A549 (cell line): ENCODE measurements around the gene PDE1C. TPM values are rescaled to one million over a fixed set of nuclear protein-coding genes. Genes with fewer than 3 reads are reported as not detected.

Experiments
- ATAC-seq, 2 experiments: fragments of 200-7000 bp in 1 of 2; fragments of >200 bp in 1 of 2; cut with Nextera tagmentation in 1 of 2; cut with Tn5 transposase in 1 of 2; 3 replicates each; pipeline versions ENCODE4 v1.8.0 to v1.9.1; 2018 to 2020; ENCODE audit warnings: mild to moderate bottlenecking in 1 of 2, moderate library complexity in 1 of 2
- CTCF ChIA-PET: fragments of 300-600 bp; sonication (Branson Sonifier 250); formaldehyde crosslinking; extraction: SDS; loops from one replicate; lab custom pipeline; 2021; ENCODE audit warnings: antibody characterized with exemption, inconsistent platforms; lab: Yijun Ruan, JAX
- POLR2A ChIA-PET: fragments of 350-600 bp; formaldehyde crosslinking; extraction: SDS; loops from one replicate; lab custom pipeline; 2021; ENCODE audit warnings: antibody characterized with exemption, inconsistent platforms; lab: Yijun Ruan, JAX
- DNase-seq, 2 experiments: peaks; one replicate each; pipeline versions ENCODE4 v3.0.0 to v3.0.0-alpha.2; 2011 to 2016; ENCODE audit warnings: low read depth in 1 of 2, low spot score in 1 of 2
- FAIRE-seq: peaks from 2 replicates; lab custom pipeline; 2011; peaks lifted over from hg19 to GRCh38; lab: Jason Lieb, UNC
- H3K27ac ChIP-seq, 2 experiments: fragments of >200 bp; sonication (Bioruptor Twin); formaldehyde crosslinking; 3 replicates each; pipeline ENCODE4 v1.5.1; 2016 to 2017
- H3K4me1 ChIP-seq: fragments of >200 bp; sonication (Bioruptor Twin); formaldehyde crosslinking; 3 replicates; pipeline ENCODE4 v1.6.1; 2016
- H3K4me2 ChIP-seq: fragments of >200 bp; sonication (Bioruptor Twin); formaldehyde crosslinking; 3 replicates; pipeline ENCODE4 v1.6.1; 2016
- H3K4me3 ChIP-seq: fragments of >200 bp; sonication (Bioruptor Twin); formaldehyde crosslinking; 3 replicates; pipeline ENCODE4 v1.5.1; 2016
- H3K9me3 ChIP-seq: fragments of >200 bp; sonication (Bioruptor Twin); formaldehyde crosslinking; 3 replicates; pipeline ENCODE4 v1.6.1; 2016
- ATOH8 ChIP-seq: fragments of 250-450 bp; sonication (Bioruptor Pico); IDR thresholded peaks from 2 replicates; pipeline ENCODE4 v1.5.0; 2020; ENCODE audit warnings: low read depth, mild to moderate bottlenecking, moderate library complexity
- BHLHE40 ChIP-seq: IDR thresholded peaks from 2 replicates; pipeline ENCODE4 v1.6.1; 2012; ENCODE audit warnings: low read depth, low read length, inconsistent platforms
- CBX8 ChIP-seq: fragments of 200-600 bp; sonication (generic); IDR thresholded peaks from 2 replicates; pipeline ENCODE4 v1.6.1; 2016
- CHD4 ChIP-seq: fragments of 200-600 bp; sonication (generic); IDR thresholded peaks from 2 replicates; pipeline ENCODE4 v1.6.1; 2016; ENCODE audit warnings: antibody characterized with exemption, mild to moderate bottlenecking, borderline replicate concordance
- ESRRA ChIP-seq: fragments of 150-350 bp; IDR thresholded peaks from 2 replicates; pipeline ENCODE4 v1.6.1; 2014; ENCODE audit warnings: mild to moderate bottlenecking, low read length, borderline replicate concordance
- FOSB ChIP-seq: fragments of 250-450 bp; sonication (Bioruptor Pico); IDR thresholded peaks from 2 replicates; pipeline ENCODE4 v1.5.0; 2020; ENCODE audit warnings: mild to moderate bottlenecking, moderate library complexity
- GATA3 ChIP-seq: IDR thresholded peaks from 2 replicates; pipeline ENCODE4 v1.6.1; 2012; ENCODE audit warnings: borderline replicate concordance
- HOXA7 ChIP-seq: fragments of 250-450 bp; sonication (Bioruptor Pico); IDR thresholded peaks from 2 replicates; pipeline ENCODE4 v1.5.0; 2020; ENCODE audit warnings: mild to moderate bottlenecking, moderate library complexity
- KDM1A ChIP-seq: fragments of 200-600 bp; sonication (generic); IDR thresholded peaks from 2 replicates; pipeline ENCODE4 v1.6.1; 2016; ENCODE audit warnings: low read depth, mild to moderate bottlenecking
- KDM5A ChIP-seq: fragments of 200-600 bp; sonication (generic); IDR thresholded peaks from 2 replicates; pipeline ENCODE4 v1.6.1; 2016; ENCODE audit warnings: antibody characterized with exemption, mild to moderate bottlenecking
- NPAS2 ChIP-seq: fragments of 250-450 bp; sonication (Bioruptor Pico); IDR thresholded peaks from 2 replicates; pipeline ENCODE4 v1.8.0; 2022; ENCODE audit warnings: mild to moderate bottlenecking, moderate library complexity, borderline replicate concordance
- NR3C1 ChIP-seq: fragments of >200 bp; sonication (Bioruptor Twin); formaldehyde crosslinking; IDR thresholded peaks from 3 replicates; pipeline ENCODE4 v1.6.1; 2017
- PHF8 ChIP-seq: fragments of 200-600 bp; sonication (generic); IDR thresholded peaks from 2 replicates; pipeline ENCODE4 v1.6.1; 2016; ENCODE audit warnings: low read depth, mild to moderate bottlenecking, antibody characterized with exemption, moderate library complexity, borderline replicate concordance
- RAD21 ChIP-seq, 2 experiments: fragments of >200 bp in 1 of 2; sonication (Bioruptor Twin) in 1 of 2; formaldehyde crosslinking in 1 of 2; IDR thresholded peaks in 1 of 2; conservative IDR thresholded peaks in 1 of 2; 2 replicates in 1 of 2; 3 replicates in 1 of 2; pipeline ENCODE4 v1.6.1; 2012 to 2018; ENCODE audit warnings: inconsistent platforms in 1 of 2
- RARB ChIP-seq: fragments of 250-450 bp; sonication (Bioruptor Pico); IDR thresholded peaks from 2 replicates; pipeline ENCODE4 v1.8.0; 2021; ENCODE audit warnings: mild to moderate bottlenecking, moderate library complexity
- RNF2 ChIP-seq: fragments of 200-600 bp; sonication (generic); IDR thresholded peaks from 2 replicates; pipeline ENCODE4 v1.6.1; 2016; ENCODE audit warnings: low read depth, mild to moderate bottlenecking, antibody characterized with exemption, moderate library complexity, borderline replicate concordance
- SMC3 ChIP-seq: fragments of >200 bp; sonication (Bioruptor Twin); formaldehyde crosslinking; IDR thresholded peaks from 3 replicates; pipeline ENCODE4 v1.6.1; 2018; ENCODE audit warnings: inconsistent platforms
- SREBF2 ChIP-seq: fragments of 450-650 bp; IDR thresholded peaks from 2 replicates; pipeline ENCODE4 v1.6.1; 2014; ENCODE audit warnings: mild to moderate bottlenecking, moderate library complexity
- TP53 ChIP-seq: fragments of 250-450 bp; sonication (Bioruptor Pico); IDR thresholded peaks from 2 replicates; pipeline ENCODE4 v1.5.0; 2021; ENCODE audit warnings: mild to moderate bottlenecking, moderate library complexity
- ZC3H11A ChIP-seq: fragments of 450-650 bp; IDR thresholded peaks from 2 replicates; pipeline ENCODE4 v1.6.1; 2014; ENCODE audit warnings: antibody characterized with exemption, mild to moderate bottlenecking
- ZNF302 ChIP-seq: fragments of 250-450 bp; sonication (Bioruptor Pico); IDR thresholded peaks from 2 replicates; pipeline ENCODE4 v1.9.0; 2021; ENCODE audit warnings: inconsistent platforms, mild to moderate bottlenecking, moderate library complexity
- WGBS: methylation state at CpG from one replicate; pipeline ENCODE4 v1.1.6; 2017; ENCODE audit errors: missing lambda C conversion rate; 5-methylcytosine and 5-hydroxymethylcytosine counted together
- polyA plus RNA-seq, 4 experiments: library from polyadenylated mRNA; depleted of rRNA in 3 of 4; stranded (reverse); fragments of >200 nt; fragmentation: RNase III in 1 of 4; extraction: RNeasy Plus Mini Kit Qiagen cat#74134 plus additional on column Dnase treatment in 1 of 4; gene quantifications; 2 replicates in 3 of 4; 3 replicates in 1 of 4; pipeline ENCODE4 v1.2.3, GENCODE V29; 2011 to 2017
- TF ChIP-seq, protein P1 (sequence below): IDR thresholded peaks from 2 replicates; pipeline ENCODE4 v1.6.1; 2012
- TF ChIP-seq, protein P2 (sequence below): fragments of >200 bp; sonication (Bioruptor Twin); formaldehyde crosslinking; IDR thresholded peaks from 3 replicates; pipeline ENCODE4 v1.5.1; 2016
- TF ChIP-seq, protein P3 (sequence below): fragments of 150-350 bp; IDR thresholded peaks from 2 replicates; pipeline ENCODE4 v1.6.1; 2014; ENCODE audit warnings: low read depth, mild to moderate bottlenecking, low read length
- TF ChIP-seq, protein P4 (sequence below): fragments of 250-450 bp; sonication (Bioruptor Pico); IDR thresholded peaks from 2 replicates; pipeline ENCODE4 v1.5.0; 2021; ENCODE audit warnings: mild to moderate bottlenecking, moderate library complexity, borderline replicate concordance

Gene PDE1C
- polyA plus RNA-seq, 2 of the 4 experiments (the other 2 are of a cell fraction), result 8.0 to 11.0 TPM

DNA sequence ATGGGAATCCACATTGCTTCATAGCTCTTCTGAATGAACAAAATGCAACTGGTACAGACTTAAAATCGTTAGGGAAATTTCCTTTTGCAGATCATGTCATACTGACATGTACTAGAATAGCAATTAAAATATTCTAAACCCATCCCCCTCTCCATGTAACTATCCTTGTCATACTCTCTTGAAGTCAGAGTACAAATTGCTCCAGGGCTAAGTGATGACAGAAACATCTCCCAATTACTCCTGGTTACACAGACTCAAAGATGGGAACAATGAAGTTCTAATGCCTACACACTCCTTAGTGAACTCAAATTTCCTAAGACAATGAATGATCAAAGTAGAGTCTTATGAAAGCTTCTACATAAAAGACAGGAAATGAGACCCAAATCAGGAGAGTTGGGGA is 87.2 kb downstream of the PDE1C start:
- Histone ChIP-seq H3K27ac (no peak overlapping the region), H3K9me3 (no peaks in the 10 kb centered on the region), H3K4me2 (0 out of 3 replicates have a peak overlapping the region, but pooled peaks have one; percentile 2)
- ATAC-seq (no peak), DNase-seq (no peak)
- POLR2A ChIA-PET, result no interaction called here
- 17% methylated on average over 1 of the region's 1 CpG for WGBS
- TF ChIP-seq ATOH8 (CRISPR knock-in tag) (no peak), TP53 (no peak), HOXA7 (no peak), RARB (CRISPR knock-in tag) (no peak), NR3C1 (no peak), GATA3 (no peak), ZC3H11A (no peak), CBX8 (no peak)
- TF ChIP-seq, protein P1, sequence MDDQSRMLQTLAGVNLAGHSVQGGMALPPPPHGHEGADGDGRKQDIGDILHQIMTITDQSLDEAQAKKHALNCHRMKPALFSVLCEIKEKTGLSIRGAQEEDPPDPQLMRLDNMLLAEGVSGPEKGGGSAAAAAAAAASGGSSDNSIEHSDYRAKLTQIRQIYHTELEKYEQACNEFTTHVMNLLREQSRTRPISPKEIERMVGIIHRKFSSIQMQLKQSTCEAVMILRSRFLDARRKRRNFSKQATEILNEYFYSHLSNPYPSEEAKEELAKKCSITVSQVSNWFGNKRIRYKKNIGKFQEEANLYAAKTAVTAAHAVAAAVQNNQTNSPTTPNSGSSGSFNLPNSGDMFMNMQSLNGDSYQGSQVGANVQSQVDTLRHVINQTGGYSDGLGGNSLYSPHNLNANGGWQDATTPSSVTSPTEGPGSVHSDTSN, result no peak
- TF ChIP-seq, protein P2, sequence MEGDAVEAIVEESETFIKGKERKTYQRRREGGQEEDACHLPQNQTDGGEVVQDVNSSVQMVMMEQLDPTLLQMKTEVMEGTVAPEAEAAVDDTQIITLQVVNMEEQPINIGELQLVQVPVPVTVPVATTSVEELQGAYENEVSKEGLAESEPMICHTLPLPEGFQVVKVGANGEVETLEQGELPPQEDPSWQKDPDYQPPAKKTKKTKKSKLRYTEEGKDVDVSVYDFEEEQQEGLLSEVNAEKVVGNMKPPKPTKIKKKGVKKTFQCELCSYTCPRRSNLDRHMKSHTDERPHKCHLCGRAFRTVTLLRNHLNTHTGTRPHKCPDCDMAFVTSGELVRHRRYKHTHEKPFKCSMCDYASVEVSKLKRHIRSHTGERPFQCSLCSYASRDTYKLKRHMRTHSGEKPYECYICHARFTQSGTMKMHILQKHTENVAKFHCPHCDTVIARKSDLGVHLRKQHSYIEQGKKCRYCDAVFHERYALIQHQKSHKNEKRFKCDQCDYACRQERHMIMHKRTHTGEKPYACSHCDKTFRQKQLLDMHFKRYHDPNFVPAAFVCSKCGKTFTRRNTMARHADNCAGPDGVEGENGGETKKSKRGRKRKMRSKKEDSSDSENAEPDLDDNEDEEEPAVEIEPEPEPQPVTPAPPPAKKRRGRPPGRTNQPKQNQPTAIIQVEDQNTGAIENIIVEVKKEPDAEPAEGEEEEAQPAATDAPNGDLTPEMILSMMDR, result no peak
- TF ChIP-seq, protein P3, sequence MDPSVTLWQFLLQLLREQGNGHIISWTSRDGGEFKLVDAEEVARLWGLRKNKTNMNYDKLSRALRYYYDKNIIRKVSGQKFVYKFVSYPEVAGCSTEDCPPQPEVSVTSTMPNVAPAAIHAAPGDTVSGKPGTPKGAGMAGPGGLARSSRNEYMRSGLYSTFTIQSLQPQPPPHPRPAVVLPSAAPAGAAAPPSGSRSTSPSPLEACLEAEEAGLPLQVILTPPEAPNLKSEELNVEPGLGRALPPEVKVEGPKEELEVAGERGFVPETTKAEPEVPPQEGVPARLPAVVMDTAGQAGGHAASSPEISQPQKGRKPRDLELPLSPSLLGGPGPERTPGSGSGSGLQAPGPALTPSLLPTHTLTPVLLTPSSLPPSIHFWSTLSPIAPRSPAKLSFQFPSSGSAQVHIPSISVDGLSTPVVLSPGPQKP, result no peak
- TF ChIP-seq, protein P4, sequence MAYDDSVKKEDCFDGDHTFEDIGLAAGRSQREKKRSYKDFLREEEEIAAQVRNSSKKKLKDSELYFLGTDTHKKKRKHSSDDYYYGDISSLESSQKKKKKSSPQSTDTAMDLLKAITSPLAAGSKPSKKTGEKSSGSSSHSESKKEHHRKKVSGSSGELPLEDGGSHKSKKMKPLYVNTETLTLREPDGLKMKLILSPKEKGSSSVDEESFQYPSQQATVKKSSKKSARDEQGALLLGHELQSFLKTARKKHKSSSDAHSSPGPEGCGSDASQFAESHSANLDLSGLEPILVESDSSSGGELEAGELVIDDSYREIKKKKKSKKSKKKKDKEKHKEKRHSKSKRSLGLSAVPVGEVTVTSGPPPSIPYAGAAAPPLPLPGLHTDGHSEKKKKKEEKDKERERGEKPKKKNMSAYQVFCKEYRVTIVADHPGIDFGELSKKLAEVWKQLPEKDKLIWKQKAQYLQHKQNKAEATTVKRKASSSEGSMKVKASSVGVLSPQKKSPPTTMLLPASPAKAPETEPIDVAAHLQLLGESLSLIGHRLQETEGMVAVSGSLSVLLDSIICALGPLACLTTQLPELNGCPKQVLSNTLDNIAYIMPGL, result no peak
- TF ChIP-seq, all 56 proteins: peak for 0
- Histone ChIP-seq H3K4me3 (no peak overlapping the region), H3K4me1 (peaks cover 36% of the 10 kb centered on the region)
- CTCF ChIA-PET, result no interaction called here
- FAIRE-seq, result no peak

GRCh38 chr7:31981874-31982390 is 88.3 kb downstream of the PDE1C start:
- Histone ChIP-seq H3K4me1 (peaks cover 26% of the 10 kb centered on the region), H3K4me2 (no peak overlapping the region), H3K4me3 (no peak overlapping the region), H3K9me3 (0 out of 3 replicates have a peak, but pooled peaks cover 3% of the 10 kb centered on the region), H3K27ac (peak overlapping the region in 1 of 2 experiments; percentile 18; a peak in 1 of 6 replicates)
- FAIRE-seq, result no peak
- no peak for ATAC-seq
- 69% methylated on average over 6 of the region's 6 CpGs for WGBS
- ChIA-PET POLR2A (no interaction called here), CTCF (interaction anchor here (0.8 kb wide), 1 partner anchor 25 kb away, joined by 3 read pairs; no protein-coding TSS in a partner anchor)
- DNase-seq, result no peak
- TF ChIP-seq PHF8, result no peak
- no peak for TF ChIP-seq RAD21 (conservative IDR thresholded peaks at IDR 0.05 in 1 of 2, IDR thresholded peaks at IDR 0.05 in 1 of 2)
- TF ChIP-seq SMC3, result no peak
- TF ChIP-seq KDM1A, result no peak
- TF ChIP-seq ZNF302 (CRISPR knock-in tag), result no peak
- TF ChIP-seq BHLHE40, result no peak
- no peak for TF ChIP-seq ESRRA
- TF ChIP-seq CHD4, result no peak
- no peak for TF ChIP-seq FOSB (CRISPR knock-in tag)
- no peak for TF ChIP-seq HOXA7
- no peak for TF ChIP-seq NPAS2 (CRISPR knock-in tag)
- no peak for TF ChIP-seq SREBF2
- TF ChIP-seq KDM5A, result no peak
- TF ChIP-seq NR3C1, result no peak
- TF ChIP-seq, protein P4, result no peak
- no peak for TF ChIP-seq TP53
- TF ChIP-seq RNF2, result no peak
- TF ChIP-seq, protein P2, result no peak
